IMR-90 (cell line): ENCODE data around the gene PAPSS1. TPM values are rescaled to one million over a fixed set of nuclear protein-coding genes. Genes with fewer than 3 reads are reported as not detected.

ENCODE experiments used
- ATAC-seq: fragments of 200-7000 bp; cut with Tn5 transposase; 2 replicates; pipeline ENCODE4 v1.9.1; 2020; ENCODE audit warnings: low read depth, mild to moderate bottlenecking, moderate library complexity
- BruUV-seq: library from RNA; stranded (reverse); fragments of 400-500 nt; replicated peaks from 2 replicates; lab custom pipeline; 2021; lab: Mats Ljungman, UMichigan
- CTCF ChIA-PET: fragments of 300-600 bp; formaldehyde crosslinking; extraction: SDS; loops from one replicate; lab custom pipeline; 2021; ENCODE audit warnings: antibody characterized with exemption; lab: Yijun Ruan, JAX
- POLR2A ChIA-PET: fragments of 300-600 bp; sonication (Branson Sonifier 250); formaldehyde crosslinking; loops from one replicate; lab custom pipeline; 2022; ENCODE audit warnings: antibody characterized with exemption; ENCODE audit not compliant: unreplicated experiment; lab: Charles Lee
- DNase-seq: peaks from one replicate; pipeline ENCODE4 v3.0.0; 2013
- H2AFZ ChIP-seq: replicated peaks from 2 replicates; pipeline ENCODE3; 2013; ENCODE audit warnings: low read length, mild to moderate bottlenecking; ENCODE audit not compliant: poor library complexity
- H2AK5ac ChIP-seq: 2 replicates; pipeline ENCODE4 v1.6.1; 2013; ENCODE audit warnings: low read depth, low read length, inconsistent platforms
- H2AK9ac ChIP-seq: replicated peaks from 2 replicates; pipeline ENCODE3; 2013; ENCODE audit warnings: mild to moderate bottlenecking, low read depth, low read length, moderate library complexity; ENCODE audit not compliant: poor library complexity
- H2BK120ac ChIP-seq: 2 replicates; pipeline ENCODE4 v1.6.1; 2013; ENCODE audit warnings: low read depth, low read length, inconsistent platforms
- H2BK15ac ChIP-seq: 3 replicates; pipeline ENCODE4 v1.6.1; 2013; ENCODE audit warnings: low read depth, low read length, inconsistent platforms
- H2BK20ac ChIP-seq: 2 replicates; pipeline ENCODE4 v1.6.1; 2013; ENCODE audit warnings: low read depth, mild to moderate bottlenecking, inconsistent platforms, low read length, moderate library complexity
- H2BK5ac ChIP-seq: 2 replicates; pipeline ENCODE4 v1.6.1; 2013; ENCODE audit warnings: mild to moderate bottlenecking, low read depth, low read length, inconsistent platforms; ENCODE audit not compliant: poor library complexity, severe bottlenecking
- H3K14ac ChIP-seq: replicated peaks from 2 replicates; pipeline ENCODE4 v1.6.1; 2013; ENCODE audit warnings: low read depth, low read length, inconsistent platforms
- H3K18ac ChIP-seq: 2 replicates; pipeline ENCODE4 v1.6.1; 2013; ENCODE audit warnings: low read depth, low read length, control low read depth
- H3K23ac ChIP-seq: 2 replicates; pipeline ENCODE4 v1.6.1; 2013; ENCODE audit warnings: low read depth, low read length, inconsistent platforms
- H3K27ac ChIP-seq: 2 replicates; pipeline ENCODE4 v1.5.1; 2013; ENCODE audit warnings: mild to moderate bottlenecking, control low read depth, low read length; ENCODE audit not compliant: insufficient read depth
- H3K27me3 ChIP-seq: 2 replicates; pipeline ENCODE4 v1.6.1; 2013; ENCODE audit warnings: low read length; ENCODE audit not compliant: control insufficient read depth, insufficient read depth
- H3K36me3 ChIP-seq: 2 replicates; pipeline ENCODE4 v1.6.1; 2013; ENCODE audit warnings: low read length, mixed read lengths; ENCODE audit not compliant: control insufficient read depth, insufficient read depth
- H3K4ac ChIP-seq: 2 replicates; pipeline ENCODE4 v1.6.1; 2013; ENCODE audit warnings: low read depth, low read length, inconsistent platforms
- H3K4me1 ChIP-seq: 2 replicates; pipeline ENCODE4 v1.6.1; 2013; ENCODE audit warnings: low read length, mixed read lengths; ENCODE audit not compliant: control insufficient read depth, insufficient read depth
- H3K4me2 ChIP-seq: 2 replicates; pipeline ENCODE4 v1.6.1; 2013; ENCODE audit warnings: low read depth, mild to moderate bottlenecking, control low read depth, low read length, moderate library complexity
- H3K4me3 ChIP-seq: 2 replicates; pipeline ENCODE4 v1.5.1; 2013; ENCODE audit warnings: low read depth, mild to moderate bottlenecking, control low read depth, low read length, moderate library complexity; ENCODE audit not compliant: insufficient read depth
- H3K56ac ChIP-seq: 2 replicates; pipeline ENCODE4 v1.6.1; 2013; ENCODE audit warnings: low read length, inconsistent platforms; ENCODE audit not compliant: insufficient read depth; ENCODE audit errors: extremely low read depth
- H3K79me1 ChIP-seq, 2 experiments: 2 replicates each; pipeline ENCODE4 v1.6.1; 2013; ENCODE audit warnings: low read length in 2 of 2, inconsistent platforms in 1 of 2, low read depth in 1 of 2
- H3K9ac ChIP-seq: 2 replicates; pipeline ENCODE4 v1.6.1; 2013; ENCODE audit warnings: low read depth, low read length, control low read depth
- H3K9me1 ChIP-seq: 2 replicates; pipeline ENCODE4 v1.6.1; 2013; ENCODE audit warnings: low read length, inconsistent platforms; ENCODE audit not compliant: insufficient read depth
- H3K9me3 ChIP-seq: 2 replicates; pipeline ENCODE4 v1.6.1; 2013; ENCODE audit warnings: low read length; ENCODE audit not compliant: control insufficient read depth, insufficient read depth
- H4K20me1 ChIP-seq: 2 replicates; pipeline ENCODE4 v1.6.1; 2013; ENCODE audit warnings: low read length, inconsistent platforms; ENCODE audit not compliant: insufficient read depth
- H4K5ac ChIP-seq: 2 replicates; pipeline ENCODE4 v1.6.1; 2013; ENCODE audit warnings: mild to moderate bottlenecking, low read depth, low read length, control low read depth
- H4K8ac ChIP-seq, 2 experiments: 2 replicates each; pipeline ENCODE4 v1.6.1; 2013; ENCODE audit warnings: low read depth in 2 of 2, low read length in 2 of 2, control low read depth in 1 of 2, inconsistent platforms in 1 of 2
- H4K91ac ChIP-seq: 2 replicates; pipeline ENCODE4 v1.6.1; 2013; ENCODE audit warnings: low read depth, low read length, inconsistent platforms; ENCODE audit not compliant: insufficient read depth
- BHLHE40 ChIP-seq: fragments of 150-350 bp; IDR thresholded peaks from 2 replicates; pipeline ENCODE4 v1.6.1; 2016; ENCODE audit warnings: mild to moderate bottlenecking, low read depth, low read length
- CEBPB ChIP-seq: IDR thresholded peaks from 2 replicates; pipeline ENCODE4 v1.6.1; 2012; ENCODE audit warnings: low read depth, low read length, improper control_type of control experiment
- CHD1 ChIP-seq: IDR thresholded peaks from 2 replicates; pipeline ENCODE4 v1.6.1; 2012; ENCODE audit warnings: low read depth, low read length, improper control_type of control experiment
- ELK1 ChIP-seq: fragments of 150-350 bp; IDR thresholded peaks from 2 replicates; pipeline ENCODE4 v1.6.1; 2016; ENCODE audit warnings: low read depth, mild to moderate bottlenecking, low read length, moderate library complexity, borderline replicate concordance
- FOS ChIP-seq: fragments of 150-350 bp; IDR thresholded peaks from 2 replicates; pipeline ENCODE4 v1.6.1; 2016; ENCODE audit warnings: low read depth, low read length
- MAFK ChIP-seq: IDR thresholded peaks from 2 replicates; pipeline ENCODE4 v1.6.1; 2012; ENCODE audit warnings: low read depth, low read length, improper control_type of control experiment
- MAZ ChIP-seq: IDR thresholded peaks from 2 replicates; pipeline ENCODE4 v1.6.1; 2012; ENCODE audit warnings: low read depth, mild to moderate bottlenecking, low read length, improper control_type of control experiment, moderate library complexity, borderline replicate concordance
- MXI1 ChIP-seq: IDR thresholded peaks from 2 replicates; pipeline ENCODE4 v1.6.1; 2012; ENCODE audit warnings: low read depth, mild to moderate bottlenecking, low read length, moderate library complexity, borderline replicate concordance
- NFE2L2 ChIP-seq: fragments of 150-350 bp; IDR thresholded peaks from 2 replicates; pipeline ENCODE4 v1.6.1; 2016; ENCODE audit warnings: low read depth, mild to moderate bottlenecking, low read length
- POLR2A ChIP-seq: IDR thresholded peaks from 2 replicates; pipeline ENCODE4 v1.6.1; 2012; ENCODE audit warnings: mild to moderate bottlenecking, low read depth, low read length
- RAD21 ChIP-seq: IDR thresholded peaks from 2 replicates; pipeline ENCODE4 v1.6.1; 2012; ENCODE audit warnings: low read length, improper control_type of control experiment
- RFX5 ChIP-seq: IDR thresholded peaks from 2 replicates; pipeline ENCODE4 v1.8.0; 2012; ENCODE audit warnings: low read depth, mild to moderate bottlenecking, low read length, moderate library complexity
- SMC3 ChIP-seq: fragments of 150-350 bp; IDR thresholded peaks from 2 replicates; pipeline ENCODE4 v1.6.1; 2016; ENCODE audit warnings: low read depth, mild to moderate bottlenecking, antibody characterized with exemption, low read length, moderate library complexity
- WGBS, 2 experiments: methylation state at CpG; one replicate each; pipeline versions ENCODE4 v1.1.5 to v1.1.7; 2013; ENCODE audit warnings: missing lambda C conversion rate in 2 of 2; ENCODE audit not compliant: insufficient read length in 1 of 2; ENCODE audit errors: extremely low coverage in 2 of 2; 5-methylcytosine and 5-hydroxymethylcytosine counted together
- dilution Hi-C: fragments of 300-500 bp; cut with HindIII; formaldehyde crosslinking; loops from one replicate; pipeline ENCODE4 v1.14.3; 2018; ENCODE audit warnings: low sequenced_read_pairs; ENCODE audit not compliant: unreplicated experiment
- in situ Hi-C: fragments of 300-500 bp; cut with MboI; formaldehyde crosslinking; loops from 3 replicates; pipeline ENCODE4 v1.14.3; 2019; ENCODE audit warnings: low sequenced_read_pairs, inconsistent platforms, mixed read lengths
- intact Hi-C: fragments of 100-400 bp; cut with micrococcal nuclease; formaldehyde crosslinking; loops from 2 replicates; pipeline ENCODE4 v1.10.0; 2022
- polyA plus RNA-seq, 3 experiments: library from polyadenylated mRNA; depleted of rRNA; stranded (reverse); fragments of >200 nt; gene quantifications; 2 replicates each; pipeline ENCODE4 v1.2.3, GENCODE V29; 2012; ENCODE audit warnings: low replicate concordance in 1 of 3
- total RNA-seq: library from RNA; depleted of rRNA; stranded (reverse); fragments of >200 nt; gene quantifications from 2 replicates; pipeline ENCODE4 v1.2.3, GENCODE V29; 2012
- TF ChIP-seq, protein P1 (sequence below): fragments of 150-350 bp; IDR thresholded peaks from 2 replicates; pipeline ENCODE4 v1.6.1; 2017; ENCODE audit warnings: mild to moderate bottlenecking, antibody characterized with exemption, low read length, low read depth
- TF ChIP-seq, protein P2 (sequence below): conservative IDR thresholded peaks from 2 replicates; pipeline ENCODE4 v1.5.1; 2012; ENCODE audit warnings: mild to moderate bottlenecking, low read depth, low read length, improper control_type of control experiment

The PAPSS1 gene
- total and polyA plus RNA-seq, 2 of the 4 experiments (the other 2 are of a cell fraction) = 71.8 to 82.8 TPM

DNA sequence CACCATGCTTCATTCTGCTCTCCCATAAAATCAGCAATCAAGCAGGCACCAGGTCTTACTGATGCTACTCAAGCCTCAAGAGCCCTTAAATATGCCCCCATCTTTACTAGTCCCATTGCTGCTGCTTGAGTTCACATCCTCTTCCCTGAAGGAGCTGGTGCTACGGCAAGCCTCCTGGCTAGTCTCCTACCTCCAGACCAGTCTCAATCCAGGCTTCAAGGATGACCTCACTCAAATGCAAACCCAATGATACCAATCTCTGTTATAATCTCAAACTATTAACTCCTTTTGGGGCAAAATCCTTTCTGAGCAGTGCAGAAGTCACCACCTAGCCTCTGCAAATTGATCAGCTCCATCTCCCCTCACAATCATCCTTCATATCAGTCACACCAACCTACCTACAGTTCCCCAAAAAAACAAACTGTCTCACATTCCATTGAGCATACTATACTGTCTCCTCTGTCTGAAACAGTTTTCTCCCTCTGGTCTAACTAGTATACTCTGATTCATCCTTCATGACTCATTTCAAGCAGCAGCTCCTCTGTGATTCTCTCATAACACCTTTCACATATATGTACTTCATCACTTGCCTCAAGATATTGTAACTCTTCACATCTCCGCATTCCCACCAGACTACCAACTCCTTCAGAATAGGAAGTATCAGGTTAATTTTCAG, 30.0 kb downstream of the PAPSS1 start:
- peaks cover 12% of the 10 kb centered on the region; the same call in 1 of the 2 replicates for H4K20me1 ChIP-seq
- CTCF ChIA-PET = no interaction called here
- TF ChIP-seq NFE2L2 (no peak), FOS (peak; percentile 96), RFX5 (no peak), ELK1 (no peak), POLR2A (no peak), MAFK (no peak), SMC3 (no peak), MAZ (no peak), MXI1 (no peak), CHD1 (no peak), RAD21 (no peak), BHLHE40 (peak; percentile 30; the same call in 1 of the 2 replicates), CEBPB (no peak)
- TF ChIP-seq, protein P1, sequence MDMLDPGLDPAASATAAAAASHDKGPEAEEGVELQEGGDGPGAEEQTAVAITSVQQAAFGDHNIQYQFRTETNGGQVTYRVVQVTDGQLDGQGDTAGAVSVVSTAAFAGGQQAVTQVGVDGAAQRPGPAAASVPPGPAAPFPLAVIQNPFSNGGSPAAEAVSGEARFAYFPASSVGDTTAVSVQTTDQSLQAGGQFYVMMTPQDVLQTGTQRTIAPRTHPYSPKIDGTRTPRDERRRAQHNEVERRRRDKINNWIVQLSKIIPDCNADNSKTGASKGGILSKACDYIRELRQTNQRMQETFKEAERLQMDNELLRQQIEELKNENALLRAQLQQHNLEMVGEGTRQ = no peak
- TF ChIP-seq, protein P2, sequence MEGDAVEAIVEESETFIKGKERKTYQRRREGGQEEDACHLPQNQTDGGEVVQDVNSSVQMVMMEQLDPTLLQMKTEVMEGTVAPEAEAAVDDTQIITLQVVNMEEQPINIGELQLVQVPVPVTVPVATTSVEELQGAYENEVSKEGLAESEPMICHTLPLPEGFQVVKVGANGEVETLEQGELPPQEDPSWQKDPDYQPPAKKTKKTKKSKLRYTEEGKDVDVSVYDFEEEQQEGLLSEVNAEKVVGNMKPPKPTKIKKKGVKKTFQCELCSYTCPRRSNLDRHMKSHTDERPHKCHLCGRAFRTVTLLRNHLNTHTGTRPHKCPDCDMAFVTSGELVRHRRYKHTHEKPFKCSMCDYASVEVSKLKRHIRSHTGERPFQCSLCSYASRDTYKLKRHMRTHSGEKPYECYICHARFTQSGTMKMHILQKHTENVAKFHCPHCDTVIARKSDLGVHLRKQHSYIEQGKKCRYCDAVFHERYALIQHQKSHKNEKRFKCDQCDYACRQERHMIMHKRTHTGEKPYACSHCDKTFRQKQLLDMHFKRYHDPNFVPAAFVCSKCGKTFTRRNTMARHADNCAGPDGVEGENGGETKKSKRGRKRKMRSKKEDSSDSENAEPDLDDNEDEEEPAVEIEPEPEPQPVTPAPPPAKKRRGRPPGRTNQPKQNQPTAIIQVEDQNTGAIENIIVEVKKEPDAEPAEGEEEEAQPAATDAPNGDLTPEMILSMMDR = no peak

More for the DNA sequence above, 30.0 kb downstream of the PAPSS1 start:
- H3K9me3 ChIP-seq = no peaks in the 10 kb centered on the region
- H2BK15ac ChIP-seq = no peak overlapping the region; the same call in 2 of the 3 replicates
- H3K27ac ChIP-seq = no peak overlapping the region
- H2BK120ac ChIP-seq = peak overlapping the region; percentile 37; the same call in 1 of the 2 replicates
- intact Hi-C loops = no loop called here
- no peak overlapping the region for H4K5ac ChIP-seq
- H3K9ac ChIP-seq = no peak overlapping the region
- in situ Hi-C loops = no loop called here
- H3K14ac ChIP-seq = peak overlapping the region; percentile 75; the same call in 1 of the 2 replicates
- H3K79me1 ChIP-seq = peaks cover 17 to 26% of the 10 kb centered on the region in 2 experiments
- peak overlapping the region; percentile 2 for H2AK5ac ChIP-seq
- no peak overlapping the region for H2BK5ac ChIP-seq
- BruUV-seq = no TSS peak
- H3K4me1 ChIP-seq = peaks cover 3% of the 10 kb centered on the region
- peak overlapping the region; percentile 48 for H2AK9ac ChIP-seq
- ATAC-seq (peak; percentile 99), DNase-seq (peak; percentile 94)
- 0 out of 4 replicates have a peak overlapping the region, but pooled peaks of 1 of the 2 experiments have one; percentile 23 for H4K8ac ChIP-seq
- peak overlapping the region; percentile 38; the same call in 1 of the 2 replicates for H3K4me2 ChIP-seq
- peaks cover 15% of the 10 kb centered on the region for H3K9me1 ChIP-seq
- H3K36me3 ChIP-seq = peaks cover 7% of the 10 kb centered on the region
- no peak overlapping the region for H3K4ac ChIP-seq
- POLR2A ChIA-PET = interaction anchor here (0.6 kb wide), 1 partner anchor 30 kb away, joined by 5 read pairs; the partner anchor contains the start of gene PAPSS1
- dilution Hi-C loops = no loop called here
- no peak overlapping the region for H2AFZ ChIP-seq
- H3K56ac ChIP-seq = no peak overlapping the region
- no peak overlapping the region for H3K4me3 ChIP-seq
- peak overlapping the region; percentile 67; the same call in 1 of the 2 replicates for H2BK20ac ChIP-seq
- no peaks in the 10 kb centered on the region for H3K27me3 ChIP-seq
- H3K18ac ChIP-seq = no peak overlapping the region
- WGBS, 2 experiments = no CpG with 5 or more reads among the region's 2 CpGs
- no peak overlapping the region for H3K23ac ChIP-seq
- peak overlapping the region; percentile 11; the same call in 1 of the 2 replicates for H4K91ac ChIP-seq
